HUDEP-2 (cell line): ENCODE data around the gene ZSCAN12.
"Not testable (repeated sequence)": the region's sequence is repeated elsewhere in the genome, so short reads cannot be mapped to it uniquely, and the experiment has no call there.

ENCODE experiments used
- DNase-seq, 76 experiments: peaks; one replicate each; lab custom pipeline; 2025; ENCODE audit not compliant: unreplicated experiment in 76 of 76; lab: John Stamatoyannopoulos, UW

ZSCAN12 gene

DNA sequence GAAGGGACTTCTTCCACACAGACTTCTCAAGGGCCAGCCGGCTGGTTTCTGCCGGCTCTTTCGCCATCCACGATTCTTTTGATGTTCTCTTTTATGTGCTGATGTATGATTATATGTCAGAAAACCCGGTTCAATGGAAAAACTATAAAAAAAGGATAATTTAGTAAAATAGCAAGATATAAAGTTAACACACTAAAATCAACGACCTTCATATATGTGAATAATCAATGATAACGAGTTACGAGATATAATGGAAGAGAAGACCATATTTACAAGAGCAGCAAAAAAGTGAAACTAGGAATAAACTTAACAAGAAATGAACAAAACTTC is 540 bp upstream of the ZSCAN12 start:
- DNase-seq: no peak

GRCh38 chr6:28395918-28396317 is 3.6 kb downstream of the ZSCAN12 start:
- no peak for DNase-seq

- peak in 3 of 76 experiments; percentile 7 to 13 (median 9) for DNase-seq
Measured at GRCh38 chr6:28393912-28394662, 5.5 kb downstream of the ZSCAN12 start.

- no peak for DNase-seq
Measured at GRCh38 chr6:28390688-28391087, 8.9 kb downstream of the ZSCAN12 start.

GRCh38 chr6:28384143-28384533 is 15.4 kb downstream of the ZSCAN12 start:
- no peak for DNase-seq

GRCh38 chr6:28383235-28384142 is 16.1 kb downstream of the ZSCAN12 start:
- peak in 74 of 76 experiments; percentile 28 to 94 (median 81) for DNase-seq

DNA sequence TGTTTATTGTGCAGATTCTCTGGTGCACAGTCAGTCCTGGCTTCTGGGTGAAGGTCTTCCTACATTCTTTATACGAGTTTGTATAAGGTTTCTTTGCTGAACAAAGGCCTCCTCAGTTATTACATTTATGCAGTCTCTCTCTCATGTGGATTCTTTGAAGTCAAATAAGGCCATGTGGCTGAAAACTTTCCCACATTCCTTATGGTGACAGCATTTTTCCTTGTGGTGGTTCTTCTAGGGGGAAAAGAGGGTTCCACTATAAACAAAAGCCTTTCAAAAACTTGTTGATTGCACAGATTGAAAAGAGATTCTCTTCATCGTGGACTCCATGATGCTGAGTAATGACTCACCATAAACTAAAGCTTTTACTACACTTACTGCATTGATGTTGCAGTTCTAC is 19.2 kb downstream of the ZSCAN12 start:
- no peak for DNase-seq

GRCh38 chr6:28378644-28379043 is 20.9 kb downstream of the ZSCAN12 start:
- DNase-seq: no peak

DNA sequence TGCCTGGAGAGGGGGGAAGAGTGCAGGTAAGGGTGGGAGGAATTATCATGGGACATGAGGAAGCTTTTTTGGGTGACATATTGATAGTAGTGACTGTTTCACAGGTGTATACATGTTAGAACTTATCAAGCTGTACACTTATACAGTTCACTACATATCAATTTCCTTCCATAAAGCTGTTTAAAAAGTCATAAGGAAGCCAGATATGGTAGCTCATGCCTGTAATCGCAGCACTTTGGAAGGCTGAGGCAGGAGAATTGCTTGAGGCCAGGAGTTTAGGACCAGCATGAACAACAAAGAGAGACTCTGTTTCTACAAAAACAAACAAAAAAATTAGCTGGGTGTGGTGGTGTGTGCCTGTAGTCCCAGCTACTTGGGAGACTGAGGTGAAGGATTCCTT is 21.7 kb downstream of the ZSCAN12 start:
- no peak for DNase-seq

DNA sequence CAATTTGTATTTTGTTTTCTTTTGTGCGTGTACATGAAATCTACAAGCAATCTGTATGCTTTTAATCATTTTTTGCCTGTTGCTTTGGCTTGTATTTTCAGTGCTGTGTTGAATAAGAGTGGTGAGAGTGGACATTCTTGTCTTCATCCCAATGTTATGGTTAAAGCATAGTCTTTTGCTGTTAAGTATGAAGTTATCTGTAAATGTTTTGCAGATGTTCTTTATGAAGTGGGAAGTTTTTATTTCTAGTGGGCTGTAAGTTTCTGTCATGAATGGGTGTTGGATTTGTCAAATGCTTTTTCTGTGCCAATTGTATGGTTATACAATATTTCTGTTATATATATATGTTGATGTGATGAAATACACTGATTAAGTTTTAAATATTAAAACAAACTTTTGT is 25.6 kb downstream of the ZSCAN12 start:
- DNase-seq: no peak

DNA sequence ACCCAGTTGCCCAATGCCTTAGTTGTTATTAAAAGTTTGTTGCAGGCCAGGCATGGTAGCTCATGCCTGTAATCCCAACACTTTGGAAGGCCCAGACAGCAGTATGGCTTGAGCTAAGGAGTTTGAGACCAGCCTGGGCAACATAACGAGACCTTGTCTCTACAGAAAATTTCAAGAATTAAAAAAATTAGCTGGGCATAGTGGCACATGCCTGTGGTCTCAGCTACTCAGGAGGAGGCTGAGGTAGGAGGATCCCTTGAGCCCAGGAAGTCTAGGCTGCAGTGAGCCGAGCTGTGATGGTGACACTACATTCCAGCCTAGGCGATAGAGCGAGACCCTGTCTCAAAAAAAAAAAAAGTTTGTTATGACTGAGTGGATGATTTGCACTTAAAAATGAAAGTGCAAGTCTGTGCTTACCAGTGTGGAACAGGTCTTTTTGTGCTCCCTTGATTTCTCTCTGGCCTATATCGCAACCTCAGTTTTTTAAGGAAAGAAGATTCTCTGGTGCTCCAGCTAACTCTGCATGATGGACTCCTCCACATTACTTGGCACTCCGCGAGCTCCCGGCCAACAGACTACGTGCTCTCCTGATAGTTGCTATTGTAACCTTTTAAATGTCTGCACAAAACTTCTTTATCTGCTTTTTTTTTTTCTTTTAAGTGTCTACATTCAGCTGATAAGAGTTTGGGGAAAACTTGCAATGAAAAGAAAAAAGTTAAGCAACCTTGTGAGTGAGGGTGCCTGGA is 27.7 kb downstream of the ZSCAN12 start:
- DNase-seq: peak in 17 of 76 experiments; percentile 6 to 52 (median 26)

- no peak for DNase-seq
Measured at GRCh38 chr6:28371280-28371679, 28.3 kb downstream of the ZSCAN12 start.

GRCh38 chr6:28370440-28370839 is 29.1 kb downstream of the ZSCAN12 start:
- DNase-seq: no peak

GRCh38 chr6:28369463-28369862 is 30.1 kb downstream of the ZSCAN12 start:
- DNase-seq: no peak

DNA sequence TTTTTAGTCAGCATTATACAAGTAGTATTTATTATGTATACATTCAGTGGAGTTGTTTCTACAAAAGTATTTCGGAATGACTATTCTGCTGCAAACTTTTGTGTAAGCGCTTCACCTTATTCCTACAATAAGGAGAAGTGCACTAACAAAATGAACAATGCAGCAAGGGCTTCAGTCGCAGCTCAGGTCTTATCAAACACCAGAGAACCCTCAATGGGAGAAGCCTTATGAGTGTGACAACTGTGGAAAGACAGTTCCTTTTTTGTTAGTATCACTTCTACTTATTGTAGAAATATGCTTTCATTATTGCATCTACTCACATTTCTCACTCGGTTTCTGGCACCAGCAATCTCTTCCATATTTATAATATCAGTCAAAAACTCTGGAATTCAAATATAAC is 31.0 kb downstream of the ZSCAN12 start:
- DNase-seq: no peak

- not testable (repeated sequence) for DNase-seq
Measured at GRCh38 chr6:28365590-28365989, 34.0 kb downstream of the ZSCAN12 start.

DNA sequence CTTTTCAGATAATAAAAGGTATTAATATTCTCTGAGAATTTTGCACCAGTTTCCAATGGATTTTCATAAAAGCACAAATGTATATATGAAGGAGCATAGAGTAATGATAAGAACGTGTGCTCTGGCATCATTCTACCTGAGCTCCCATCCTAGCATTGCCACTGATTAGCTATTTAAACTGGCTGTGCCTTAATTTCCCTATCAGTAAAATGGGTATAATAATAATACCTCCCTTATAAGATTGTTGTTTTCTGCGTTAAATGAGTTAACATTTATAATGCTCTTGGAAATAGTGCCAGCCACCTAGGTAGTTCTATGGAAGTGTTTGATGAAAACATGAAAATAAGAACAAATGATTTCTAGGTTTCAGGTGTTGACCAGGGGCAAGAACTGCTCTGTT is 38.6 kb downstream of the ZSCAN12 start:
- no peak for DNase-seq

- not testable (repeated sequence) for DNase-seq
Measured at GRCh38 chr6:28359562-28359961, 40.0 kb downstream of the ZSCAN12 start.

- DNase-seq: no peak
Measured at GRCh38 chr6:28357036-28357435, 42.5 kb downstream of the ZSCAN12 start.

DNA sequence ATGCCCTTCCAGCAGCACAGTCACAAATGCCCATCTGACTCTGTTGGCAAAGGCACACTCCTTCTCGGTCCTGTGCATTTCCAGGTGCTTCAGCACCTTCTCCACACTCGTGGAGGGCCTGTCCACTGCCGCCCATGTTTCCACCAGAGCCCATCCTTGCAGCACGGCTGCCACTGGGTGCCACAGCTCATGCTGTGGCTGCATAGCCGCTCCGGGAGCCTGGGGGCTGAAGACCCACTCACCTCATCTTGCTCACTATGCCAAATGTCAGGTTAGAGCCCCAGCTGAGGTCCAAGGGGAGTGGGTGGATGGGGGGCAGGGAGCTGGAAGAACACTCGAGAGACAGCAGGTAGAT is 42.9 kb downstream of the ZSCAN12 start:
- DNase-seq: no peak
